NCI-H1694 treated with DMSO at 0.1 percent for 48 hours (cell line): ENCODE data around the gene KCNH4.
"Not testable (repeated sequence)": the region's sequence is repeated elsewhere in the genome, so short reads cannot be mapped to it uniquely, and the experiment has no call there.

Source experiments
- DNase-seq: peaks from one replicate; lab custom pipeline; 2025; lab: John Stamatoyannopoulos, UW

KCNH4 gene

DNA sequence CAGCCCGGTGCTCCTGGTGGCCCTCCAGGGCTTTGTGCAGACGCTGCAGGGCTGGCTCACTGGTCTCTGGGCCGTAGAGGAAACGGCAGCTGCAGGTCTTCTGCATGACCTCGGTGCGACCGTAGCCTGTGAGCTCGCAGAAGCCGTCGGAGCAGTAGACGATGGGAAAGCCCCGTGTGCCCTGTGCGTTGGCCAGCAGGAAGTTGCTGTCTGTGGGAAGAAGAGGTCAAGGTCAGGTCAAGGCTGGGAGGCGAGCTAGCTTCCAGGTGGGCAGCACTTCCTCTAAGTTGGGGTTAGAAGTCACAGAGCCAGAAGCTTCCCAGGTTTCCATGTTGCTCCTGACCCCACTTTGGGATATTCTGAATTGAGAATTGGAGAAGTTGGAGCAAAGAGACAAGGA, 2.1 kb downstream of the KCNH4 start:
- no peak for DNase-seq

DNA sequence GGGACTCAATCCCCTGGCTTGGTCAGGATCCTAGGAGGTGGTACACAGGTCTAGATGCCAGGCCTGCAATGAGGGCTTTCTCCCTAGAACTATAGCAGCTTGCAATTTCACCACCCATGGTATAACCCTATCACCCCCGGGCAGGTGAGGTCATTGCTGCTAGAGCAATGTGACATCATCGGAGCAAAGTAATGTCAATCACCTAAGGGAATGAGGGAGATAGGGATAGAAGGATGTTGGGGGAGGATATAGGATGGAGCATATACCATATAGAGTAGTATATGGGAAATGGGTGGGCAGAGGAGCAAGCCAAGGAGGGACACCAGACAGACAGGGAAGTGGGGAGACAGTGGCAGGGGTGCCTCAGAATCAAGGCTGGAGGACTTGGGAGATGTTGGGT, 3.3 kb downstream of the KCNH4 start:
- DNase-seq: no peak

DNA sequence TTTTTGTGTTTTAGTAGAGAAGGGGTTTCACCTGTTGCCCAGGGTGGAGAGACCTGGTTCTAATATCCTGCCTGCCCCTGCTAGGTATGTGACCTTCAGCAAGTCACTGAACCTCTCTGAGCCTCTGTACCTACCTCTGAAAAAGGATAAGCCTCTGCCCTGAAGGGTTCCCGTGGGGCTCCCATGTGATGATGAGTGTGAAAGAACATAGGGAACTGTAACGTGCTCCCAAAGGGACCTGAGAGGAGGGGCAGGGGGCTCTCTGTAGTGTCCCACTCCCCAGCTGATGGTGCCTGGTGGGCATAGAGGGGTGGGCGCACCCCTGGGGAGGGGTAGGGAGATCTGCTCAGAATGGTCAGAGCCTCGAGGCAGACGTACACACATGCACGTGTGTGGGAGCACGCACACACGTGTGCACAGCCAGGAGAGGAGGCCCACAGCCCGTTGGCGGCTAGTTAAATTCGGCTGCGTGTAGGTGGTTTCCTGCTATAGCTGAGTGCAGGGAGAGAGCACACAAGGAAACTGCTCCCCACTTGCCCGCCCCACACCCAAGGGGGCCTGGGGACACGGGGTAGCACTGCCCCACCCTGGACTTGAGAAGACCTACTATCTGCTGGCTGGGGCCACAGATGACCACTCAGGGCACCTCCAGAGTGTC, 6.7 kb downstream of the KCNH4 start:
- DNase-seq: no peak

DNA sequence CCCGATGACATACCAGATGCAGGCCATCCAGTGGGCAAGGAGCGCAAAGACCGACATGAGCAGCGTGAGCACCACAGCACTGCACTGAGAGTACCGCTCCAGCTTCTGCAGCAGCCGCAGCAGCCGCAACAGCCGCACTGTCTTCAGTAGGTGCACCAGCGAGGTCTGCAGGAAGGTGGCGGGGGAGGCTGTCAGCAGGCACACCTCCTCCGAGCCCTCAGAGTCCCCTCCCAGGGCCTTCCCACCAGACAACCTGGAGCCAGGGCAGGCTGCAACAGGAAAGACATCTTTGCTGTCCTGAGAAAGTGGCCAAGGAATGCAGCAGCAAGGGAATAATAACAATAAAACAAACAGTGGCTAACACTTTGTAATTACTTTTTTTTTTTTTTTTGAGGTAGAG, 9.1 kb downstream of the KCNH4 start:
- no peak for DNase-seq

DNA sequence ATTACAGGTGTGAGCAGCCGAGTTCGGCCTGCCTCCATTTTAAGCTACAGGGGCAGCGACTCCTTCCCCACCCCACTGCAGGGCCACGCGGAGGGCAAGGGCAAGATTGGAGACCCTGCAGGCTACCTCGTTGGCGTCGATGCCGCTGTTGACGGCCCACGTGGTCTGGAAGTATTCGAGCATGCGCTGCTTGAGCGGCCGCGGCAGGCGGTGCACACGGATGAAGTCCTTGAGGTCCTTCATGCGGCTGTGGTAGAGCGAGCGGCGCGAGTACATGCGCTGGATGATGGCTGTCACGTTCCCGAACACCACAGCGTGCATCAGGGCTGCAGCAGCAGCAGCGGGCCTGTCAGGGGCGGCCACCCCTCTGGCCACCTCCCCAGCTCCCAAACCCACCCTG, 11.6 kb downstream of the KCNH4 start:
- no peak for DNase-seq

DNA sequence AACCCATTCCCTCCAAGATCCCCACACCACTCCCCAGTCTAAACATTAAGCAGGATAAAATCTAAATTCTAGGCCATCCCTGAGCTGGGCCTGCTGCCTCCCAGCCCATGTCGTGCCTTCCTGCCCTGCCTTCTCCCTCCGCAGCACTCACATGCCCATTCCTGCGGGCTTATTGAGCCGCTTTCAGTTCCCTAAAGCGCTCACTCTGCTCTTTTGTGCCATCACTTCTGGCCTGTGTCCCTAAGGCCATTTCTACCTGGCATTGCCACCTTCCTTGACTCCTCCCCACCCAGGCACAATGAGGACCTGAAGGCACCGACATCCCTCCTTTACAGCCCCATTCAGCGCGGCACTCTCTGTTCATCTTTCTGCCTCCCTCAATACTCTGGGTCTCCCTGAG, 13.1 kb downstream of the KCNH4 start:
- no peak for DNase-seq

DNA sequence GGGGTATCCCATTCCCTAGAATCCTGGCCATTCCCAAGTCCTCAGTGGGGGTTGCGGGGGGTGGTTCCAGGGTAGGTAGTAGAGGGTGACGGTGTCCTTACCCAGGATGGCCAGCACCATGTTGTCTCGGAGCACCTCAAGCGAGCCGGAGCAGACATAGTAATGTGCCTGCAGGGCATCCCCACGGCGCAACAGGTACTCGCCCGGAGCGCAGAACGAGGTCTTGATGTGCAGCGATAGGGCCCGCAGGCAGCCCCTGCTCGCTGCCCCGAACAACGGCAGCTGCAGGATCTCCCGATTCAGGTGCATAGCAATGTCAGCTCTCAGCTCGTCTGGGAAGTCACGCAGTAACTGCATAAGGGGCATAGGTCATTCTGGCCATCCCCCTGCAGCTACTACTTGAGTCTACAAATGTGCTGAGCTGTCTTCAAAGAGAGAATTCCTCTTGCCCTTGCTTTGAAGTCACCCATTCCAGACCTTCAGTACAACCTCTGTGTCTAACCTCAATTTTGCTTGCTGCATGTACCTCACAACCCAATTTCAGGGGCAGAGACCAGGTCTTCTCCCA, 14.7 kb downstream of the KCNH4 start:
- no peak for DNase-seq

DNA sequence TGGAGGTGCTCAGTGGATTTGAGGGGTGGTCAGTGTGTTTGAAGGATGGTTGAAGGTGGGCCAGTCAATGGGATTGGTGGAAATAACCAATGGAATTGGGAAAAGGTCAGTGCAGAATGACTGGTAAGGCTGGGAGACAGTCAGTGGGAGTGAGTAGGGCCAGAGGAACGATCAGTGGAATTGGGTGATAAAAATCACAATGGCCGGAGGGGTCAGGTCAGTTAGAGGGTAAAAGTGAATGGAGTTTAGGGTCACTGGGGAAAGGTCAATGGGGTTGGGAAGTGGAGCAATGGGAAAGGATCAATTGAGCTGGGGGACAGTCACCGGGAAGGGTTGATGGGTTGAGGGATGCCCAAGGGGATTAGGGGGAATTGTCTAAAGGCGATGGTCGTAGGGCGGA, 15.2 kb downstream of the KCNH4 start:
- no peak for DNase-seq

DNA sequence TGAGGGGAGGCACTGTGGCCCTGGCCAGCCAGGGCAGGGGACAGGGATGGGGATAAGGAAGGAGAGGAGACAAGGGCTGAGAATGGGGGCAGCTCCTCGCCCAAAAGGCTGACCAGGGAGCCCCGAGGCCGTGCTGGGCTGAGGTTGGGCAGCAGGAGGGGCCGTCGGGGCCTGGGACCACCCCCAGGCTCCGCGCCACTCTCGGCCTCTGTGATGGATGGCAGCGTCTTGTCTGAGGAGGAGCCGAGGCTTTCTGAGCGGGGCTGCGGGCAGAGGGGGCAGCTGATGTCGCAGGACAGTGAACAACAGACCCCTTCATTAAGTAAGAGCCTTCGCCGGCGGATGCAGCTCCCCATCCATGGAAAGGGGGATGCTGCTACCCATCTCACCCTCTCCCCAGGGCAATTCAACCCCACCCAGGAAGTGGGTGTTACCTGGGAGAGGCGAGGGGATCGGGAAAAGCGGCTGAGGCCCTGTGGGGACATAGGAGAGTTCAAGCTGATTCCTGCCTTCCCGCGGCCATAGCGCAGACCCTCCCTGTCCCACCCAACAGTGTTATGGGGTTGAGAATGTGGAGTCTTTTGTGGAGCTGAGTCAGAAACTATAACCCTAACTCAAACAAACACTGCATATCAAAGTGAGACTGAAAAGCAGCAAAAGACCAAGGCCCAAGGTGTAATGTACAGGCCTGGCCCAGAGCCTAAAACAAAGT, 17.1 kb downstream of the KCNH4 start:
- DNase-seq: no peak

DNA sequence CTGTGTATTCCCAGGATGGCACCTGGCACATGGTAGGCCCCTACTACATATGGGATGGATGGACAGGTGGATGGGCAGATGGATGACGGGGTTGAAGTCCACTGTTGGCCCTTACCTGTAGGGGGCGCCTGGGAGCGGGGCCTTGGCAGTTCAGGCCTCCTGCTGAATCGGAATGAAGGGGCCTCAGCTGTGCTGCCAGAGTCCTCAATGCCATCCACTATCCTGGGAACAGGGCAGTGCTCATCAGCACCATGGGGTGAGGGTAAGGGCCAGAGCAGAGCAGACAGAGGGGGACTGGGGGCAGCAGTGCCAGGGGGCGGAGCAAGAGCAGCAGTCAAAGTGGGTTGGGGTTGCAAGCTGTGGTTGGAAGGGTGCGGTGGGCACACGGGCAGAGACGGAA, 17.8 kb downstream of the KCNH4 start:
- no peak for DNase-seq

DNA sequence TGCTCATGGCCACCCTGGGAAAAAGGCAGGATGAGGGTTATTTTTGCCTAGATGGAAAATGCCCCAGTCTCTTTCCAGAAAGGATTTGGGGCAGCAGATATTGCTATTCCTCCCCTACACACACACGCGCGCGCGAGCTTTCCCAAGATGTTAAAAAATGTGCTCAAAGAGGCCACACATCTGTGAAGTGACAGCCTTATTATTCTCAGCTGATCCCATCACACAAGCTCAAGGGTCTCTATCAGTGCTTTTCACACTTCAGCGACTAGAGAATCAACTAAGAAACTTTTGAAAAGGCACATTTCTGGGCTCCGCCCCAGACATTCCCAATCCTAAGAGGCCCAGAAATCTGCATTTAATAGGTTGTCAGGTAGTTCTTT, 20.4 kb downstream of the KCNH4 start:
- no peak for DNase-seq

DNA sequence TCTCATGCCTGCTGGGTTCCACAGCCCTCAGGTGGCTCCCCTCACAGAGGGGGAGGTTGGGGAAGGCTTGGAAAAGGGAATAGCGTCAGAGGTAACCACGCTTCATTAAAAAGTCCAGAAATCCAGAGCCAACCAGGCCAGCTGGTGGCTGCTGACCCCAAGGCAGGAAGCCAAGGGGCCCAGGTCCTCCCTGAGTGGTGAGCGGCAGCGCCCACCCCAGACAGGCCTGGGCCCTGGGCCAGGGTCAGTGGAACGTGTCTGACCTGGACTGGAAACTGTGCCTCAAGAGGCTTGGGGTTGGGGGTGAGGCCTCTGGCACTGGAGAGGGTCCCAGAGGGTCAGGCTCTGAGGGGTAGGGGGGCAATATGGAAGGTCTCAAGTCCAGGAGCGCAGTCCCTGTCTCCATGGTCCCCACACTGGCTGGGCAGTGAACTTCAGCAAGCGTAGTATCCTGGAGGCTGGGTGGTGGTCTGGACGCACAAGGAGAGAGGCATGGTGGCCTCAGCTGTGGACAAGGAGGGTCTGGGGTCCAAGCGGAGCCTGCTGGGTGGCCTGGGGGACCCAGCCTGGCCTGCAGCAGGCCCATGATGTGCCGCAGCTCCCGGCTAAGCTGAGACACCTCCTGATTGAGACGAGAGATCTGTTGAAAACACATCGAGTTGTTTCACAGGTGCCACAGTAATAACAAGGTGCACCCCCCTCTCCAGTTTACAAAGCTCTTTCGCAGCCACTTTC, 21.0 kb downstream of the KCNH4 start:
- no peak for DNase-seq

DNA sequence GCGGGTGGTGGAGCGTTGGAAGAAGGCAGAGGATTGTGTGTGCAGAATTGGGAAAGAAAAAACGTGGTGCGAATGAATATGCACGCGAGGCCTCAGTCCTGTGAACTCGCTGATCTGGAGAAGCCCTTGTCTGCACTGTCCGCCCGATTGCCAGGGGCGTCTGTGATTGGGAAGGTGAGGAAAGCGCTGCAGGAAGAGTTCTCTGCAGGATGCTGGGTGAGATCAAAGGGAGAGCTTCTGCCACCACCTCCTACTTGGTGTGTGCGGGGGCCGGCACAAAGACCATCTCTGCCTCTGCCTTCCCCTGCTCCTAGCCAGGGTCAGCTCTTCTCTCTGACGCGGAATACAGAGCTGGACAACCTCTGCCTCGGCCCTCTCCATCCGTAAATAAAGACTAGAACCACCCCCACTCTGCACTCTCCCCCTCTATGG, 25.3 kb downstream of the KCNH4 start:
- no peak for DNase-seq

DNA sequence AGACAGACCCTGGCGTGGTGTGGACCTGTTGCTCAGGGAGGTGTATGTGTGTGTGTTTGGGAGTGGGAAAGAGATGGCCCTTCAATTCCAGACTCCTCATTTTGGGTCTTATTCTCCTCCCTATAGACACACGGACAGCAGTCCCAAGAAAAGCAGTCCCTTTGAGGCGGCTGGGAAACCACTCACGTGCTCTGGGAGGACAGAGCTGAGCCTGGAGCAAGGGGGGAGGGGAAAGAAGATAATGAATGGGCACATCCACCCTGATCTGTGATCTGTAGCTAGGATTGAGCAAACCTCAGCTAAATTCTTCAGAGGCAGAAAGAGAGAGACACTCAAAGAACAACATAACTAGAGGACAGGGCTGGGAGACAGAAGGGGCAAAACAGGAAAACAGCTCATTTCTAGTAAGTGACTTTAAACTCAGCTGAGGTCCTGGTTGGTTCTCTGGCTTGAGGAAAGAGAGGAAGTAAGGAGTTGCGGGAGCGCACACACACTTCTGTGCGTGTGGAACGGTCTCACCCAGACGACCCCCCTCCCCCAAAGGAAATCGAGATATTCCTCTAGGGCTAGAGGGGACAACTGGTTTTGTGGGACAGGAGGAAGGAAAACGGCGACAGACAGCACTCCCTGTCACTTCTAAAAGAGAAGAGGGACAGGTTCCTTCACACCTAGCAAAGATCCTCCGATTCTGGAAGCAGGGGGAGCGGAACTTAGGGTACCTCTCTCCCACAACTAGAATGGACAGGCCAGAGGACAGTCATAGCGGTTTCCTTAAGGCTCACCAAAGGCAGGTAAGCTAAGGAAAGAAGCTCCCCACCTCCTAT, 26.8 kb downstream of the KCNH4 start:
- no peak for DNase-seq

DNA sequence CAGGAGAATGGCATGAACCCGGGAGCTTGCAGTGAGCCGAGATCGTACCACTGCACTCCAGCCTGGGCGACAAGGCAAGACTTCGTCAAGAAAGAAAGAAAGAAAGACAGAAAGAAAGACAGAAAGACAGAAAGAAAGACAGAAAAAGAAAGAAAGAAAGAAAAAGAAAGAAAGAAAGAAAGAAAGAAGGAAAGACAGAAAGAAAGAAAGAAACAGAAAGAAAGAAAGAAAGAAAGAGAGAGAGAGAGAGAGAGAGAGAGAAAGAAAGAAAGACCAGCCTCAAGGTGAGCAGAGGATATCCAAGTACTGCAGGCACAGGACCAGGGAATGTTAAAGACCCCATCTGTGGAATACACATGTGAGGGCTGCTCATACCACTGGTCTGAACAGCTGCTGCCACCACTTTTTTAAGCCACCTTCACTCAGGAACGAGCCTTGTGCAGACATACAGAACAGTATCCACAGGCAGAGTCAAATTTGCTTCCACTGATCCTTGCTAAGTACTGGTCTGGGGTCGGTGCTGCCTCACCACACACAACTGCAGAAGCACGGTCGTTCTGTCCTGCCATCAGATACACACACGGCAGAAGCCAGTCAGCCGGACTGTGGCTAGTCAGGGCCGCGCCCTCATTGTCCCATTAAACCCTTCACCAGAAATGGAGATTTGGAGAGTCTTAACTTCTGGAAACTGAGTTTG, 33.9 kb downstream of the KCNH4 start:
- no peak for DNase-seq

DNA sequence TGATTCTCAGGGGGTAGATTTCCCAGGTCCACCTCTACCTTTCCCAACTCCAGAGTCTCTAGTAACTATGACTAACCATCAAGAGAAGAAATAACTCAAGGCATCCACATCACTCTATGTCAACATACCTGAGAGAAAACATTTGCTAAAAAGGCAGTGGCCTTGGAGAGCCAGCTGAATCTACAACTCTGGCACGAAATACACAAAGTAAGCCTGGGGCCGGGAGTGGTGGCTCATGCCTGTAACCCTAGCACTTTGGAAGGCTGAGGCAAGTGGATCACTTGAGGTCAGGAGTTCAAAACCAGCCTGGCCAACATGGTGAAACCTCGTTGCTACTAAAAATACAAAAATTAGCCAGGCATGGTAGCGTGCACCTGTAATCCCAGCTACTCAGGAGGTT, 37.8 kb downstream of the KCNH4 start:
- DNase-seq: not testable (repeated sequence)

DNA sequence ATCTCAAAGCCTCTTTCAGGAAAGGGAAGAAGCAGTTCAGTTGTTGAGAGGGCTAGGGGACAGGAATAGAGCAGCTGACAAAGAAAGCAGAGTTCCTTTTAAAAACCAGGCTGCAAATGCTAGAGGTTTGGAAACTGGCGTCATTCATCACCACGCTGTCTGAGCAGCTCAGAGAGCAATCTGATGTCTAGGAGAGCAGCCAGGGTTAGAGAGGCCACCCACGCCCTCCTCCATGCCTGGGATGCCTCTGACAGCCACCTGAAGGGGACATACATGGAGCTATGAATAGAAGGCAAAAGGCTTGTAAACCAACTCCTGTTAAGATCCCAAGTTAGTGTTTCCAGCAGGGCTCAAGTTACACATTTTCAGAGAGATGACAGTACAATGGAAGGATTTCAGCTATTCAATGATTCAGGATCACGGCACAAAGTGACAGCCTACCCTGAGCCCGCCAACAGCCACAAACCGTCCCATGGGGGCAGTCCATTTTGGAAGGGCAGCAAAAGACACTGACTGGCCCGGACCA, 38.5 kb downstream of the KCNH4 start:
- DNase-seq: no peak

DNA sequence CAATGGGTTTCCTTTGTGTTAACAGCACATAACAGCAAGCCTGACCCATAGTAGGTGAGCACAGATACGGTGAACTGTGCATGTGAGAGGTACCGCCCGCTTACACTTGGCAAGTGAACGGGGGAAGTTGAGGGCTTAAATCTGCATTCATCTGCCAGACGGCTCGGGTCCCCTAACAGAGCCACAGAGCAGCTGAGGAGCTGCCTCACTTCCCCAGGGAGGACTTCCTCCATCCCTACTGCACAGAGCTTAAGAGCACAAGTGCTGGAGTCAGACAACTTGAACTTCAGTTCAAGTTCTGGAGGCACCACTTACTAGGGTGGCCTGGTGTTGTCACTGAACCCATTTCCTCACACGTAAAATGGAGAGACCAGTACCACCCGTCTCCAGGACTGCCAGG, 39.6 kb downstream of the KCNH4 start:
- DNase-seq: no peak

DNA sequence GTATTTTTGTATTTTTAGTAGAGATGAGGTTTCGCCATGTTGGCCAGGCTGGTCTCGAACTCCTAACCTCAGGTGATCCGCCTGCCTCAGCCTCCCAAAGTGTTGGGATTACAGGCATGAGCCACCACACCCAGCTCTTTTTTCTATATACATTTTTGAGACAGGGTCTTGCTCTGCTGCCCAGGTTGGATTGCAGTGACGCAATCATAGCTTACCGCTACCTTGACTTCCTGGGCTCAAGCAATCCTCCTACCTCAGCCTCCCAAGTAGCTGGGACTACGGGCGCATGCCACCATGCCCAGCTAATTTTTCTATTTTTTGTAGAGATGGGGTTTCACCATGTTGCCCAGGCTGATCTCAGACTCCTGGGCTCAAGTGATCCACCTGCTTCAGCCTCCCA, 40.3 kb downstream of the KCNH4 start:
- DNase-seq: not testable (repeated sequence)

DNA sequence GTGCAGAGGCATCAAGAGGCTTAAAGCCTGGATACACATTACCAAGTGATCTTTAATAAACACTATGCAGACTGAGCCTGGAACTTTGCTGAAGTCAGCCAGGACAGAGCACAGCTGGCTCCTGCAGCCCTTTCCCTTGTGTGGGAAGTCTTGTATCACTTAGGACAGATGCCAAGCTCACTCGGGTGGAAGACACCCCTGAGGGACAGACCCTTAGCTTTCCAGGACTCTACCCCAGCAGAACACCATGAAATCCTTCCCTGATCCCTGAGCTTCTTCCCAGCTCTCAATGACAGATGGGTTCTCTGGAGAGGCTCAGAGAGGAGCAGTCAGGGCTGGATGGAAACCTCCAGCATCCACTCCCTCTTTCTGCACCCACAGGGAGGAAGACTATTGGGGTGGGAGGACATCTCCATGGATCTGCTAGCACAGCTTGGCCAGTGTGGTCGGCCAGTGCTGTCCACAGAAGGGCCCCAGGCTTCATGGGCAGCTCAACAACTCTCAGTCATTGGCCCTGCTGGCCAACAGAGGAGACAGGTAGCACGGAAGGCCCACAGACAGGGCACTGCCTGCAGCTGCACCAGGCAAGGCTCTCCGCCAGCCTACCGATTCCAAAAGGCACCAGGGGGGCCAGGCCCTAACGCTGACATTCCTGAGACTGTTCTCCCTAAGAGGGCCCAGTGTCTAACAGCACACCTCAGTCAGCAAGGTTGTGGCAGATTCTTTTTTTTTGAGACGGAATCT, 42.0 kb downstream of the KCNH4 start:
- DNase-seq: no peak

DNA sequence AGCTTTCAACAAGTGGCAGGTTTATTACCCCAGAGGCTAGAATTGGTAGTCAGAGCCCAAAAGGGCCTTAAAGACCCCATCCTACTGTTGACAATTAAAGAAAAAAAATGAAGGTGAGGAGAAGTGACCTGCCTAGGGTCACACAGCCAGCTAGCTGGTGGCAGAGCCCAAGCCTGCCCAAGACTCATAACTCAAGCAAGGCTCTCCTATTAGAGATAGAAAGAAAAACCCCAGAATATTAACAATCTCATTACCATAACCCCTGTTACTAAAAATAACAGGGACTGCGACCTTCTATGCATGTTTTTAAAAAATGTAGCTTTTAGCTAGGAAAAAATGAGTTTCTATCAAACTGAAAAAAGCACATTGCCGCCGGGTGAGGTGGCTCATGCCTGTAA, 44.3 kb downstream of the KCNH4 start:
- DNase-seq: no peak
